Activated gamma-delta T cell treated with Interleukin-2 at 50 U/mL for 16 hours (primary cell): ENCODE measurements around the gene OR5P2.
"Not testable (repeated sequence)": the region's sequence is repeated elsewhere in the genome, so short reads cannot be mapped to it uniquely, and the experiment has no call there.

Experiments used
- DNase-seq: peaks from one replicate; pipeline ENCODE4 v3.0.0-alpha.2; 2020

Gene OR5P2

DNA sequence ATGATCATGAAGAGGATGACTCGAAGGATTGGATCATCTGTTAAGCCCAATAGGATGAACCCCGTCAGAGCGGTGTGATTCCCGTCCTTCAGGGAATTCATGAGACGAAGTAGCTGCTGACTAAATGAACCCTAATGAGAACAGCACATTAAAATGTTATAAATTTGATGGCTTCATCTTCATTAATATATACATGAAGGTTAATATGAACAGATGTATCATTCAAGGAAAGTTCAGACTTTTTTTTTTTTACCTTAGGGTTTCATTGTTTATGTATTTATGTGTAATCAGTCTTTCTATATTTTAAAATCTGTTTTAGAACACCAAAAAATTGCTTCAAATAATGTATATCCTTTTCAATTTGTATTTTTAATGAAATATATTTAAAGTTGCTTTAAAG, at the start of gene OR5P2:
Gene OR5P2 (minus strand): TSS at position 101 of the 400 bp plus-strand sequence. CDS start 0 bp downstream, at position 101.
- DNase-seq = no peak

DNA sequence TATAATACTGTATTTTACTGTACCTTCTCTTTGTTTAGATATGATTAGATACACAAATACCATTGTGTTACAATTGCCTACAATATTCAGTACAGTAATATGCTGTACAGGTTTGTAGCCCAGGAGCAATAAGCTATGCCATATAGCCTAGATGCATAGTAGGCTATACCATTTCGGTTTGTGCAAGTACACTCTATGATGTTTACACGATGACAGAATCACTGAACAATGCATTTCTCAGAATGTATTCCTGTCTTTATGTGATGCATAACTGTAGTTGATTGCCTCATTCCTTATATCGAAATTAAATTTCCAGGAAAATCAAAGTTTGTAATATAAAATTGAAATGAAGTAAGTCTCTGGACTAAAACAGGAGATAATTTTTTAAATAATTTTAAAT, 49.3 kb upstream of the OR5P2 start:
- DNase-seq = no peak

- DNase-seq = no peak
Observed at GRCh38 chr11:7844986-7845385, 48.2 kb upstream of the OR5P2 start.

GRCh38 chr11:7844521-7844920, 47.8 kb upstream of the OR5P2 start:
- no peak for DNase-seq

DNA sequence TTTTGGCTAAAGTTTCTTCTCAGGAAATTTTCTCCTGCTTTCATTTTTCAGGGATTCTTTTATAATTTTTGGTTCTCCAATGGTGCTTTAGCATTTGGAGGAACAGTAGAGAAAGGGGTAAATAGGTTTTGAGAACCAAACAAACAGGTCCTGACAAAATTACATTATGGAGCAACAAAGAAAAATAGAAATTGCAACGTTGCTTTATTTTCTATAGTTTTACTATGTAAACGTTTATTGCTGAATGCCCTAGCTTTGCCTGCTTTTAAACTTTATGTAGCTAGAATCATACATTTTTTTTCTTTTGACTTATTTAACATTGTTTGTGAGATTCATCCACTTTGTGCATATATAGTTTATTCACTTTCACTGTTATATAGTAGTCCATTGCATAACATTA, 43.8 kb upstream of the OR5P2 start:
- no peak for DNase-seq

GRCh38 chr11:7833527-7833926, 36.8 kb upstream of the OR5P2 start:
- DNase-seq = no peak

DNA sequence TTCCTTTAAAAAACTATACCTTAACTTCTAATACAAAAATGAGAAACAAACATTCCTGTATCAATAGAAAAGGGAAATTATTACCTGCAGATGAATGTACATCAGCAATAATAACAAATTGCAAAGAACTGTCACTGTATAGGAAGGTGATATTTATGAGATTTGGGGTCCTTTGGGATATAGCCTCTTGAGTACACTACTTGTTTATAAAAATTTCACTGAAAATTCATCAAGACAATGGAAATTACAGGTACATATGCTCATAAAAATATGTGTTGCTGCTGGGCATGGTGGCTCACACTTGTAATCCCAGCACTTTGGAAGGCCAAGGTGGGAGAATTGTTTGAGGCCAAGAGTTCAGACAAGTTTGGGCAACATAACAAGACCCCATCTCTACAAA, 34.0 kb upstream of the OR5P2 start, which contains the start of gene OR5P3:
Gene OR5P3 (minus strand): TSS at position 101 of the 400 bp plus-strand sequence.
- no peak for DNase-seq

GRCh38 chr11:7826324-7826723, 29.6 kb upstream of the OR5P2 start:
- no peak for DNase-seq

- not testable (repeated sequence) for DNase-seq
Observed at GRCh38 chr11:7820417-7820816, 23.7 kb upstream of the OR5P2 start.

DNA sequence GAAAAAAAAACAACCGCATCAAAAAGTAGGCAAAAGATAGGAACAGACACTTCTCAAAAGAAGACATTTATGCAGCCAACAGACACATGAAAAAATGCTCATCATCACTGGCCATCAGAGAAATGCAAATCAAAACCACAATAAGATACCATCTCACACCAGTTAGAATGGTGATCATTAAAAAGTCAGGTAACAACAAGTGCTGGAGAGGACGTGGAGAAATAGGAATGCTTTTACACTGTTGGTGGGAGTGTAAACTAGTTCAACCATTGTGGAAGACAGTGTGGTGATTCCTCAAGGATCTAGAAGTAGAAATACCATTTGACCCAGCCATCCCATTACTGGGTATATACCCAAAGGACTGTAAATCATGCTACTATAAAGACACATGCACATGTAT, 18.2 kb upstream of the OR5P2 start:
- not testable (repeated sequence) for DNase-seq

GRCh38 chr11:7810301-7810700, 13.6 kb upstream of the OR5P2 start:
- DNase-seq = not testable (repeated sequence)

GRCh38 chr11:7793233-7793632, 3.5 kb downstream of the OR5P2 start:
- DNase-seq = no peak

GRCh38 chr11:7787239-7787638, 9.5 kb downstream of the OR5P2 start:
- DNase-seq = no peak

DNA sequence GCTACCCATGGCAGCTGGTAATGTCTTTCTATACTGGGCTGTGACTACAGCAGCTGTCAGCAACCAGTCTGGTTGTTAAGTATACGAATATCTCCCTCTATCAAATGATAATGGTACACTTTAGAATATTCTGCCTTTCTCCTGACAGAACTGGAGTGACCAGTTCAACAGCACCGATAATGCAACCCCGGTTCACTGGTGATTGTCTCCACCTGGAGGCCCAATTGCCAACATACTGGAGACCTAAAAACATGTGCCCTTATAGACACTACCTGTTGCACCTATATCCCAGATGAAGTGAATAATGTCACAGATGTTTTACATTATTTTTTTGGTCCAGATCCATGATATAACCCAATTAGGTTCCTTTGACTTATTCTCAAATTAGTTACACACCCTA, 21.1 kb downstream of the OR5P2 start:
- no peak for DNase-seq

- DNase-seq = not testable (repeated sequence)
Observed at GRCh38 chr11:7764301-7764700, 32.4 kb downstream of the OR5P2 start.

DNA sequence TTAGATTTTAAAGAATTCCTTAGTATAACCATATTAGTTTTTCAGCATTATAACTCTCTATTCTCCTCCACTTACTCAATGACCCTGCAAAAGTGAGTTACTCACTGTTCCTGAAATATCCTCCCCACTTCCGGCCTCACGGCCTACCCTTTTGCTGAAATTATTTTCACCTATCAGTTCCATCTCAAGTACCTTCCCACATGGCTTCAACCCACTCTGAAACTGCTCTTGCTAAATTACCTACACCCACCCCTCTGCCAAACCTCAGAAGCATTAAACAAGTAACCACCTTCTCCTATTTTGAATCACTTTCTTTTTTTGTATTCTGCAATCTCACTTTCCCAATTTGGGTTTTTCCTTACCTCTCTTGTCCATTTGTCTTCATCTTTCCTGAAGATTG, 37.7 kb downstream of the OR5P2 start:
- DNase-seq = no peak

GRCh38 chr11:7749456-7749855, 47.3 kb downstream of the OR5P2 start:
- no peak for DNase-seq
